ENCODE measurements around the gene AHSA1.

Gene AHSA1

GRCh38 chr14:77488558-77488957 is 30.7 kb downstream of the AHSA1 start:
- H3K4me3 Mint-ChIP-seq = no peak overlapping the region
- no peaks in the 10 kb centered on the region for H3K4me1 Mint-ChIP-seq (ENCODE audit: low read depth)
- H3K27ac Mint-ChIP-seq = no peak overlapping the region
- DNase-seq = no peak
- H3K36me3 Mint-ChIP-seq (ENCODE audit: low read depth) = no peaks in the 10 kb centered on the region
- no peaks in the 10 kb centered on the region for H3K27me3 Mint-ChIP-seq
- H3K9me3 Mint-ChIP-seq = no peaks in the 10 kb centered on the region

GRCh38 chr14:77489041-77489440 is 31.1 kb downstream of the AHSA1 start:
- H3K4me1 Mint-ChIP-seq (ENCODE audit: low read depth) = no peaks in the 10 kb centered on the region
- no peaks in the 10 kb centered on the region for H3K36me3 Mint-ChIP-seq (ENCODE audit: low read depth)
- DNase-seq = no peak
- H3K27me3 Mint-ChIP-seq = no peaks in the 10 kb centered on the region
- no peak overlapping the region for H3K27ac Mint-ChIP-seq
- no peak overlapping the region for H3K4me3 Mint-ChIP-seq
- H3K9me3 Mint-ChIP-seq = no peaks in the 10 kb centered on the region

GRCh38 chr14:77490347-77490986 is 32.6 kb downstream of the AHSA1 start:
- Mint-ChIP-seq H3K27ac (no peak overlapping the region), H3K36me3 (ENCODE audit: low read depth) (no peaks in the 10 kb centered on the region), H3K9me3 (no peaks in the 10 kb centered on the region), H3K27me3 (no peaks in the 10 kb centered on the region), H3K4me1 (ENCODE audit: low read depth) (no peaks in the 10 kb centered on the region), H3K4me3 (no peak overlapping the region)
- no peak for DNase-seq

- Mint-ChIP-seq H3K36me3 (ENCODE audit: low read depth) (no peaks in the 10 kb centered on the region), H3K4me3 (no peak overlapping the region), H3K4me1 (ENCODE audit: low read depth) (no peaks in the 10 kb centered on the region), H3K27me3 (peaks cover 5% of the 10 kb centered on the region), H3K9me3 (no peaks in the 10 kb centered on the region), H3K27ac (no peak overlapping the region)
- DNase-seq = no peak
Observed at GRCh38 chr14:77491056-77491455, 33.2 kb downstream of the AHSA1 start.

GRCh38 chr14:77495334-77495733 is 37.4 kb downstream of the AHSA1 start:
- peaks cover 6% of the 10 kb centered on the region for H3K4me1 Mint-ChIP-seq (ENCODE audit: low read depth)
- H3K27me3 Mint-ChIP-seq = peaks cover 34% of the 10 kb centered on the region
- no peak overlapping the region for H3K4me3 Mint-ChIP-seq
- no peak for DNase-seq
- no peaks in the 10 kb centered on the region for H3K9me3 Mint-ChIP-seq
- H3K36me3 Mint-ChIP-seq (ENCODE audit: low read depth) = no peaks in the 10 kb centered on the region
- H3K27ac Mint-ChIP-seq = no peak overlapping the region

- H3K4me3 Mint-ChIP-seq = peak within 1 kb of the TSS; percentile 60
- H3K4me1 Mint-ChIP-seq (ENCODE audit: low read depth) = peaks cover 6% of the 10 kb centered on the region
- DNase-seq = peak; percentile 63
- peaks cover 40% of the 10 kb centered on the region for H3K27me3 Mint-ChIP-seq
- H3K9me3 Mint-ChIP-seq = peaks cover 4% of the 10 kb centered on the region
- H3K36me3 Mint-ChIP-seq (ENCODE audit: low read depth) = peaks cover 3% of the 10 kb centered on the region
- H3K27ac Mint-ChIP-seq = no peak within 1 kb of the TSS
Observed at GRCh38 chr14:77498120-77498979, 40.5 kb downstream of the AHSA1 start, which contains the start of gene ISM2. TSS of gene ISM2 (minus strand) at chr14:77498816. CDS start at chr14:77498793, 23 bp downstream.

GRCh38 chr14:77498984-77499527 is 41.2 kb downstream of the AHSA1 start:
- peaks cover 6% of the 10 kb centered on the region for H3K4me1 Mint-ChIP-seq (ENCODE audit: low read depth)
- no peak overlapping the region for H3K27ac Mint-ChIP-seq
- peaks cover 3% of the 10 kb centered on the region for H3K36me3 Mint-ChIP-seq (ENCODE audit: low read depth)
- H3K9me3 Mint-ChIP-seq = peaks cover 4% of the 10 kb centered on the region
- DNase-seq = peak; percentile 34
- H3K4me3 Mint-ChIP-seq = peak overlapping the region; percentile 57
- peaks cover 40% of the 10 kb centered on the region for H3K27me3 Mint-ChIP-seq

- Mint-ChIP-seq H3K27ac (no peak overlapping the region), H3K36me3 (ENCODE audit: low read depth) (peaks cover 11% of the 10 kb centered on the region), H3K27me3 (peaks cover 27% of the 10 kb centered on the region), H3K4me1 (ENCODE audit: low read depth) (peaks cover 6% of the 10 kb centered on the region), H3K9me3 (peaks cover 4% of the 10 kb centered on the region), H3K4me3 (no peak overlapping the region)
- DNase-seq = no peak
Observed at GRCh38 chr14:77502109-77502782, 44.4 kb downstream of the AHSA1 start.

GRCh38 chr14:77503138-77503537 is 45.2 kb downstream of the AHSA1 start:
- peaks cover 2% of the 10 kb centered on the region for H3K4me1 Mint-ChIP-seq (ENCODE audit: low read depth)
- H3K9me3 Mint-ChIP-seq = peaks cover 4% of the 10 kb centered on the region
- no peak overlapping the region for H3K27ac Mint-ChIP-seq
- H3K36me3 Mint-ChIP-seq (ENCODE audit: low read depth) = peaks cover 20% of the 10 kb centered on the region
- no peak overlapping the region for H3K4me3 Mint-ChIP-seq
- peaks cover 19% of the 10 kb centered on the region for H3K27me3 Mint-ChIP-seq
- no peak for DNase-seq

- no peak for DNase-seq
- no peak overlapping the region for H3K27ac Mint-ChIP-seq
- H3K27me3 Mint-ChIP-seq = peaks cover 9% of the 10 kb centered on the region
- H3K36me3 Mint-ChIP-seq (ENCODE audit: low read depth) = peaks cover 38% of the 10 kb centered on the region
- no peaks in the 10 kb centered on the region for H3K4me1 Mint-ChIP-seq (ENCODE audit: low read depth)
- no peak overlapping the region for H3K4me3 Mint-ChIP-seq
- H3K9me3 Mint-ChIP-seq = peaks cover 4% of the 10 kb centered on the region
Observed at GRCh38 chr14:77505031-77505430, 47.1 kb downstream of the AHSA1 start.

- Mint-ChIP-seq H3K4me3 (no peak overlapping the region), H3K4me1 (ENCODE audit: low read depth) (no peaks in the 10 kb centered on the region), H3K27ac (no peak overlapping the region), H3K27me3 (no peaks in the 10 kb centered on the region), H3K36me3 (ENCODE audit: low read depth) (peaks cover 65% of the 10 kb centered on the region), H3K9me3 (peaks cover 4% of the 10 kb centered on the region)
- DNase-seq = no peak
Observed at GRCh38 chr14:77507762-77508161, 49.9 kb downstream of the AHSA1 start.

GRCh38 chr14:77508249-77508648 is 50.4 kb downstream of the AHSA1 start:
- no peak for DNase-seq
- Mint-ChIP-seq H3K36me3 (ENCODE audit: low read depth) (peaks cover 66% of the 10 kb centered on the region), H3K4me3 (no peak overlapping the region)

GRCh38 chr14:77508876-77509275 is 51.0 kb downstream of the AHSA1 start:
- Mint-ChIP-seq H3K4me3 (no peak overlapping the region), H3K9me3 (no peaks in the 10 kb centered on the region), H3K27me3 (no peaks in the 10 kb centered on the region), H3K4me1 (ENCODE audit: low read depth) (no peaks in the 10 kb centered on the region), H3K36me3 (ENCODE audit: low read depth) (peaks cover 68% of the 10 kb centered on the region), H3K27ac (no peak overlapping the region)
- no peak for DNase-seq

More at GRCh38 chr14:77508249-77508648, 50.4 kb downstream of the AHSA1 start:
- H3K27ac Mint-ChIP-seq = no peak overlapping the region
- H3K4me1 Mint-ChIP-seq (ENCODE audit: low read depth) = no peaks in the 10 kb centered on the region
- peaks cover 1% of the 10 kb centered on the region for H3K9me3 Mint-ChIP-seq
- no peaks in the 10 kb centered on the region for H3K27me3 Mint-ChIP-seq

GRCh38 chr14:77509366-77509765 is 51.5 kb downstream of the AHSA1 start:
- no peaks in the 10 kb centered on the region for H3K9me3 Mint-ChIP-seq
- DNase-seq = no peak
- peaks cover 73% of the 10 kb centered on the region for H3K36me3 Mint-ChIP-seq (ENCODE audit: low read depth)
- H3K27me3 Mint-ChIP-seq = no peaks in the 10 kb centered on the region
- H3K27ac Mint-ChIP-seq = no peak overlapping the region
- no peak overlapping the region for H3K4me3 Mint-ChIP-seq
- H3K4me1 Mint-ChIP-seq (ENCODE audit: low read depth) = no peaks in the 10 kb centered on the region
